Measurements from ENCODE around the gene MAPK9.

Gene MAPK9

DNA sequence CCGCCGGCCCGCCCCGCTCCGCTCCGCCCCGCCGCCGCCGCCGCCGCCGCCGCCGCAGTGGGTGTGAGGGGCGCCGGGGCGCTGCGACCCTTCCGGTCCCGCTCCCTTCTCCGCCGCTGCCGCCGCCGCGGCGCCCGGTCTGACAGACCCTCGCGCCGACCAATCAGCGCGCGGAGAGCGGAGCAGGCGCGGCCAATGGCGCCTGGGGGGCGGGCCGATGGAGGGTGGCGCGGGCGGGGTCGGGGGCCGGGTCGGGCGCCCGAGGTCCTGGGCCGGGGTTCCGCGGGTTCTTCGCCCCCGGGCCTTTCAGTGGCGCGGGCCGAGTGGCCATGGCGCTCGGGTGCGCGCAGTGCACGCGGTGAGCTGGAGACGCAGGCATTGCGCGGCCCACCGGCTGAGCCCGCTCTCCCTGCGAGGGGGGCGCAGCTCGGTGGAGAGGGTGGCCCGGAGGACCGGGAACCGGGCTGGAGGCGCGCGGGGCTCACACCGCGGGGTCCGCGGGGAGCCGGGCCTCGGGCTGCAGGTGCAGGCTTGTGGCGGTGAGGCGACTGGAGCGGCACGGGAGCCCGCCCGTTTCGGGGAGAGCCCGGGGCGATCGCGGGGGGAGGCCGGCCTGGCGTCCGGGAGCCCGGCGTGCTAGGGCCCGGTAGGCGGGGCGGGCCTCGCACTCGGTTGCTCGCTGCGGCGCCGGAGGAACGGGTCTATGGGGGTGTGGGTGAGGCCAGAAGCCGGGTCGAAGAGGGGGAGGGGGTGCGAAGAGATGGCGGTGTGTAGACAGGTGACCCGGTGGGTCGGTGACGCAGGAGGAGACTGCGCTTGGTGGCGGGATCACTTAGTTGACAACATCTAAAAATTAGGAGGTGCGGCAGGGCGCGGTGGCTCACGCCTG is at the start of gene MAPK9:
TSS of gene MAPK9 (minus strand) at position 141 of the 889 bp plus-strand sequence. CDS start 11,522 bp downstream, outside the sequence.
- DNase-seq: peak; percentile 44 to 85

DNA sequence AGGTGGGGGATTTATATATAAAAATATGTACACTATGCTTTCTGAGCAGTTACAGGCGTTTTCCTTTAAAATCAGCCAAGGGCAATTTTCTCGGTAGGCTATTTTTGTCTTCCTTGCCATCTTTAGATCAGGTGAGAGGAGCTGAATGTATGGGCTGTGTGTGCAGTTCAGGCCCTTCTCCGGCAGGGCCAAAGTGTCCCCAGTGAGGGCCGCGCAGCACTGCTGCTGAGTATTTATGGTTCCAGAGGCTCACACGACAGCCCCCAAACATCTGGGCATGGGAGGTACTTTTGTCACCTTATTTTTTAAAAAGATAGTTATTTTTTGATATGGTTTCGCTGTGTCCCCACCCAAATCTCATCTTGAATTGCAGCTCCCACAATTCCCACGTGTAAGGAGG is 49.7 kb upstream of the MAPK9 start:
- DNase-seq: no peak

DNA sequence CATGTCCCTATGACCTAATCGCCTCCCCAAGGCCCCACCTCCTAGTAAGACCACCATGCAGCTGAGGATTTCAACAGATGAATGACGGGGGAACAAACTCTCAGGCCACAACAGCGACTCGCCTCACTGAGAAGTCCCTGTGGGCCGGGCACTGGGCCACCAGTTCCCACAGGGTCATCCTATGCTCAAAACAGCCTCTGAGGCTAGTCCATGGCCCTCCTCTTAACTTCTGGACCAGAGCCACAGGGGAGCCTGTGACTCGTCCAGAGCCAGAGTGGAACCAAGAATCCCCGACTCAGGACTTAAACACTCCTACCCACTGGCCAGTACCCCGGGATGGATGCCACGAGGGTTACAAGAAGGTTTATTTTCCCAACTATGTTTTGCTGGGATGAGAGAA is 49.0 kb upstream of the MAPK9 start:
- DNase-seq: no peak

DNA sequence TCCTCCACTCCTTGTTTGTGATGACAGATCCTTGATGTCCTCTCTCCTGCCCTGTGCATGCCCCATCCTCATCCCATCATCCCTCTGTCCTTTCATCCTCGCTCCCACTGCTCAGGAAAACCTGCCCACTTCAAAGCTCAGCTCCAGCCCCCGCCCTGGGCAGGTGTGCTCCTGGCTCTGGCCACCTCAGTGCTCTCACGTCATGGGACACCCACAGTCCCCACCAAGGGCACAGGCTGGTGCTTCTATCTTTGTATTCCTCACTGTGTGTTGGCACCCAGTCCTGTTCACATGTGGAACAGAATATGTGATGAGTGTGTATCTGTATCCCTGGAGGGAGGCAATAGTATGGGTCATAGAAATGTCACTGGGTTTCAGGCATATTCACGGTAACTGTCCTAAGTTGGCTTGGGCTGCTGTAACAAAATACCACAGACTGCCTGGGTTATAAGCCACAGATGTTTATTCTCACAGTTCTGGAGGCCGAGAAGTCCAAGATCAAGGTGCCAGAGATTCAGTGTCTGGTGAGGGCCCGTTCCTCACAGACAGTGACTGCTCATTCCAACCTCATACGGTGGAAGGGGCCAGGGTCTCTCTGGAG is 47.8 kb upstream of the MAPK9 start:
- no peak for DNase-seq

DNA sequence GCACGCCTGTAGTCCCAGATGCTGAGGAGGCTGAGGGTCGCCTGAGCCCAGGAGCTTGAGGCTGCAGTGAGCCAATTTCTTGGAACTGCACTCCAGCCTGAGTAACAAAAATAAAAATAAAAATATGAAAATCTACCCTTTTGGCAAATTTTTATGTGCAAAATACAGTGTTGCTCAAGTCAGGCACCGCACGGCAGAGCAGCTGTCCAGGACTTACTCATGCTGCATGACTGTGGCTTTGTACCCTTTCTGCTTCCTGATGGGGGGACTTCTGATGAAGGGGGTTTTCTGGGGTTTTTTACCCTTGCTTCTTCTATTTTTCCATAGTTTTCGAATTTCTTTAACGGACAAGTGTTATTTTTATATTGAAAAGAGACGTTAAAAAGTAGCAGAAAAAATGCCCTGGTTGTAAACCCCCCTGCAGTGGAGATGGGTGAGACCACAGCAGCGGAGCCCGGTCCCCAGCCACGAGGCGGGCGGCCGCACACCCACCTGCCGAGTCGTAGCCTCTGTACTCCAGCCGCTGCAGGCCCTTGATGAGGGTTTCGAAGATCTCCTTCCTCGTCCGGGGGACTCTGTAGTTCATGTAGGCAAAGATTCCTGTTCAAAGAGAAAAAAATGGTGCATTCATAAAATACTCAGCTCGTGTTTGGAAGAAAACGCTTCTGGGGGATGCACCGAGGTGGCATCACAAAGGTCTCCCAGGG is 46.3 kb upstream of the MAPK9 start:
- DNase-seq: no peak

DNA sequence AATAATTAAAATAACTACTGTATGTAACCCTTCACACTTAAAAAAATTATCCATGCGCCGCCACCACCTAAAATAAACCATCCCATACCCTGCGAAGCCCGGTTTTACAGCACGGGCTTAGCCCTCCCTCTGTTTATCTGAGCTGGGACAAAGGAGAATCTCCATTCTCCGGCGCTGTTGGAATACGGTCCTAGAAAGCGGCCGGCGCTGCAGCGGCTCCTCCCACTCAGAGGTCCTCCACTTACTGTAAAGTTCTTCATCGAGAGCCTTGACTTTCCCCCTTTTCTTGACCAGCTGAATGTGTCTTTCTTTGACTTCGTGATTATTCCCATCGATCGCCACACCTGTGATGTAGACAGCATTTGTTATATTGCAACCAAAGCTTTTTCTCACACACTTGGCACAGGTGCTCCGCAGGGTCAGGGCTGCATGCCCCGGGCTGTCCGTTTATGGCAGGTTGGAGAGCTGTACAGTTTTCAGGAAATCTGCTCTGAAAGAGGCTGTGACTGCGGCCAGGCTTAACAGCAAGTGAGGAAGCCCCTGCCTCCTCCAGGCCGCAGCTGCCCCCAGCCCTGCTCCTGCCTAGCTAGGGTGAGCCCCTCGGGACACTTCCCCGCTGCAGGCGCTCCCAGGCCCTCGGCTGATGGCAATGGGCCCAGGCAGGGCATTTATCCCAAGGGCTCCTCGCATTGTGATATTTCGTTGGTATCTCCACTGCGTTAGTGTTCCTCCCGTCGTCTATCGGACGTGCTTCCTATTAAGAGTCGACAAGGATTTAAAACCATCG is 44.5 kb upstream of the MAPK9 start:
- no peak for DNase-seq

DNA sequence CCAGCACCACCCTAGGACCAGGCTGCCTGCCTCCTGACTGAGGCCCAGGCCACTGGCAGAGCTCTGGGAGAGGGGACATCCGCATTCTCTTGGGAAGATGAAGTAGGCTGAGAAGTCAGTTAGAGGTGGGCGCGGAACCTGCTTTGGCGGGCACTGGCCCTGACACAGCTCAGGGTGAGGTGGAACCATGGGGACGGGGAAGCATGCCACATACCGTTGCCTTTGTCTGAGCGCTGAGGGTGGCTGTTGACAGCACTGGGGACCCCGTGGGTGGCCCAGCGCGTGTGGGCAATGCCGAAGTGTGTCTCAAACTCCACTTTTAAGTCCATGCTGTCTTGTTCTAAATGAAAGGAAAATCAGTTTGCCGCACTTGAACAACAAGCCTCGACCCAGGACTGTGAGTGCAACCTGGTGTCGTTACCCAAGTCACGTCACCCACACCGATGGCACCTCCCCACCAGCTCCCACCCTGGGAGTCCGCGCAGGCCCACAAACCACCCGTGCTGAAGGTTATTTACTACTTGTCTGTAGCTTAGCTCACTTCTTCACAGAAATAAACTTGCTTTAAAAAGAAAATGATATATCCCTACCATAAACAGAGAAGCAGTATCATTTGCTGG is 43.8 kb upstream of the MAPK9 start:
- no peak for DNase-seq

DNA sequence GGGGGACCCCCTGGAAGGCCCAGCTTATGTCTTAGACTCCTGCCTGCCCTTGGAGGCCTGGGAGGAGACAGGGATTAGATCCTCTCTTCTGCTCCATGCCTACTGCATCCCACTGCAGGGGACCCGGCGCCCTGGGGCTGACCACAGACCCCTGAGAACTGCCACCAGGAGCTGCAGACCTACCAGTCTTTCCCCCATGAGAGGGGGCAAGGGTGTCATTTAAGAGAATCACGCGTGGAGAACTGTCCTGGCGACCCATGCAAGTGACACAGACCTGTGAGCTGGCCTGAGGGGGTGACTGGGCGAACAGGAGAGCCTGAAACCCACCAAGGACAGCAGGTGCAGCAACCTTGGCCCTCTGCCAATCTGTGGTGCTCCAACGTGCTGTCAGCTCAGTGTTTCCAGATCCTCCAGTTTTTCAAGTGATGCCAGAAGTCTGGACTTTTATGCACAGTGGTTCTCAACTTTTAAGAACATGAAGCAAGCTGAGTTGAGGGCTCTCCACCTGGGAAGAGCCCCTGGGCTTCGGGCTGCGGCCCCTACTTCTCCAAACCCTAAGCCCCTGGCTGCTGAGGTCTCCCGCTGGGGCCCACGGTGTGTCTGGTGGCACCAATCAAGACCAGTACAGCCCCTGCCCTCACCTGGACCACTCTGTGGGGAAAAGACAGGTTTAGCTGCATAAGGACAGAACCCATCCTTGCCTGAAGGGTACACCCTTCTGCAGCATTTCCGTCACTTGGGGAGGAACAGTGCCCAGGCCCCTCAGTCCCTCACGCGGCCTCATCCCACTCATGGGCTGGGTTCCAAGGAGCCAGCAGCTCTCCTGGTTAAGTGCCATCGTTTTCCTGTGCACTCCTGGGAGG is 43.1 kb upstream of the MAPK9 start:
- no peak for DNase-seq

DNA sequence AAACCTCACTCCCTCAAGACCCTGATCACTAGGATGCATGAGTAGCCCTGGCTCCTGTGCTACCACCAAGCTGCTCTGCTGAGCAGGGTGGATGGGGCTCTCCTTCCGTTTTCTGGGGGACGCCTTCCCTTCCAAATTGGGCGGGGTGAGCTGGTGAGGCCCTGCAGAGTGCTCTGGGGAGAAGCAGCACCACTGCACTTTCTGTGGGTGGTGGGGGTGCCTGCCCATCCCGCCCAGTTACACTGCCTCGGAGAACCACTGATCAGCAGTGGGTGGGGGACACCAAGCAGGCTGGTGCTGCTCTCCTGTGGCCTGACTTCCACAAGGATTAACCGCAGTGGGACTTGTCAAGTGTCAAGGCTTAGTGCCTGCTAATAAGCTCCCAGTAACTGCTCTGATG is 42.3 kb upstream of the MAPK9 start:
- DNase-seq: no peak

DNA sequence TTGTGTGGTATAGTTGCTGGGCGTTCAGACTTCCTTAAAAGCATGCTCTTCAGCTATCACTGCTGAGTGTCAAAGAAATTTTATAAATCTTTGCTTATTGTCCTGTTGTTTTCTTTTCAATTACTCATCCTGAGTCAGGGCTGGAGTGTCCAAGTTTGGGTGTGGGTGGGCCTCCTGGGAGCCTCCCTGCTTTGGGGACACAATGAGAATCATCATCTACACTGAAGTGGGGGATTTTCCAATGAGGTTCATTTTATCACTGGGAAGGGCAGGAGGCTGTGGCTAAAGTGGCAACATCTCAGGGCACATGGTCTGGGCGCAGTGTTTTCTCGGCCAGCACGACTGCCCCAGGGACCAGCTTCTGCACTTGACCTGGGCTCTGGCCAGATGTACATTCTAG is 41.8 kb upstream of the MAPK9 start:
- DNase-seq: no peak

DNA sequence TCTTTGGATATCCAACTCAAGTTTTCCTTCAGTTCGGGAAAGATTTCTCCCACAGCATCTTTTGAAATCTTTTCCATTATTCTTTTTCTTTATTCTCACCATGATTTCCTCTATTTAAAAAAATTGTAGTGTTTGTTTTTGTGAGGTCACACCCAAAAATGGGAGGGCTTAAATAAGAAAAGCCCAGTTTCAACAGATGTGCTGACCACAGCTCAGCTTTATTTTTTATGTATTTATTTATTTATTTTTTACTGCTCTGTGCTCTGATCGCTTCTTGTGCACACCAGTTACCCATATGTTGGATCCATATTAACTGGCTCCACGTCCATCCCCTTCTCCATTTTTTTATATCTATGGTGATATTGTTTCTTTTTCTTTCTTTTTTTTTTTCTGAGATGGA is 41.0 kb upstream of the MAPK9 start:
- no peak for DNase-seq

DNA sequence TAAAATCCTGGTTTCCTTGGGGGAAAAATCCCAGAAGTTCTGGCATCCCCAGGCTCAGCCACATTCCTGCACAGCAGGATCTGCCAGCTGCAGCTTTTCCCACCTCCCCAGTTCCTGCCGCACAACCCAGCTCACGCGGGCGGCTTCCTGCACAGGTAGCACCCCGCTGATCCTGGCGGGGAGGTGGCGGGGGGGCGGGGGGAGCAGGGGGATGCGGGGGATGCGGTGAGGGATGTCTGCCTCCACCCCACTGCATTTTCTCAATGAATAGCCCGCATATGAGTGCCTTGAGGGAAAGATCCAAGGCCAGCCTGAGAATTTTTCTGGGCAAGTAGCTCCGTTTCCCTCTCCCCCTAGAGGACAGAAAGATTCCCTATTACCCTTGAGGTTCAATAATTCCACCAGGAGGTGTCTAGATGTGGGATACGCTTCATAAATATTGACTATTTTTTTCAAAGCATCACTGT is 40.2 kb upstream of the MAPK9 start:
- no peak for DNase-seq

DNA sequence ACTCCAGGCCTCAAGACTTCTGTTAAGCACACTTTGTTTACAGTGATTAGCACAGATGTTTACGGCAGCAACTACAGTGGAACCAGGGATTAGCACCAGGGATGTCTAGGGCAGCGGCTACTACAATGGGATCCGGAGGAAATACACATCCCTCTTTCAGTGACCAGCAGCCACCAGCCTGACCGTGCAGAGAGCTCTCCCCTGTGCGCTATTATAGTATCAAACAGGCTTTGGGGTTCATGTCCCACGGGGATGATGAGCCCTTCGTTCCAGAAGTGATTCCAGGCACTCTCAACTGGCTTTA is 39.7 kb upstream of the MAPK9 start:
- DNase-seq: no peak

DNA sequence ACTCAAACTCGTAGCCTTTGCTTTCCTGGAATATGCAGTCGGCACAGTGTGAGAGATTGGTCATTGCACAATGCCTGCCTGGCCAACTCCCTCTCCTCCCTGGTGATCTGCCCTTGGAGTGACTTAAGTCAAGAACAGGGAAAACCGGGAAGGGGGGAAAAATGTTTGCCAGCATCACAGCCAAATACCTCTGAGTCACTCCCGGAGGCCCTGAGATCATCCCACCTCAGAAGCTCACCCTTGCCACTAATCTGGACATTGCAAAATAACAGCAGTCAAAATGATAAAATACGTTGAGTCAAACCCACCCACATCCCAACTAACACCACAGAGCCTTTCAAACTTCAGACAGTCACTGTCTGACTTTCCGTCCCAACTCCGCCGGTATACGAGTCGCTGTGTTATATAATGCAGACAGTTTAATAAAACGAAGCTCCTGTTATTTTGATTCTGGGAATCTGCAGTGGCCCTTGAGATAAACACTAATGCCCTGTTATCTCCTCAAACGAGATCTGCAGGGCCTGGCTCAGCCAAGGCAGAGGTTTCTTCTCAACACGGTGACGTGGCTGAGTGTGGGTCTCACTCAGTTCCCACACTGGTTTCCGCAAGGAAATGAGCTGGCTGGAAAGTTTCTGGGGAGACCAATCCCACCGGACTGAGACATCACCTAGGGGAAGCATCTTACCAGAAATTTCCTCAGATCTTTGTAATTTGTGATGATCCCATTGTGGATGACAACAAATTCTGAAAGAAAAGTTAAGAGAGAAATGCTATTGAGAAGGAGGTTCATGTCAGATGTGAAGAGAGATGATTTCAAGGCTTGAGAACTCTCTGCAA is 39.1 kb upstream of the MAPK9 start:
- no peak for DNase-seq

DNA sequence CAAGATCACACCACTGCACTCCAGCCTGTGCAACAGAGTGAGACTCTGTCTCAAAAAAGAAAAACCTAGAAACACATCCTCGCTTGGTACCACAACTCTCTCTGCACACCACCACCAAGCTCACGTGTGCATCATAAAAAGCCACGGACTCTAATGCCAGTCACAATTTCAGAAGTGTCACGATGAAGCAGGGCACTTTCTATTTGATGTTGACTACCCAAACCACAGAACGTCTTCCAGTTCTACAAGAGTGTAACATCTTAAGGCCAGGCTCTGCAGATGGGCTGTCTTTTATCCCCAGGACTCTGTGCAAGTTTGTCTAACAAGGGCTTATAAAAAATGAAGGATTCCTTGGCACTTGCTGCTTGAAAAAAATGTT is 38.4 kb upstream of the MAPK9 start:
- no peak for DNase-seq

DNA sequence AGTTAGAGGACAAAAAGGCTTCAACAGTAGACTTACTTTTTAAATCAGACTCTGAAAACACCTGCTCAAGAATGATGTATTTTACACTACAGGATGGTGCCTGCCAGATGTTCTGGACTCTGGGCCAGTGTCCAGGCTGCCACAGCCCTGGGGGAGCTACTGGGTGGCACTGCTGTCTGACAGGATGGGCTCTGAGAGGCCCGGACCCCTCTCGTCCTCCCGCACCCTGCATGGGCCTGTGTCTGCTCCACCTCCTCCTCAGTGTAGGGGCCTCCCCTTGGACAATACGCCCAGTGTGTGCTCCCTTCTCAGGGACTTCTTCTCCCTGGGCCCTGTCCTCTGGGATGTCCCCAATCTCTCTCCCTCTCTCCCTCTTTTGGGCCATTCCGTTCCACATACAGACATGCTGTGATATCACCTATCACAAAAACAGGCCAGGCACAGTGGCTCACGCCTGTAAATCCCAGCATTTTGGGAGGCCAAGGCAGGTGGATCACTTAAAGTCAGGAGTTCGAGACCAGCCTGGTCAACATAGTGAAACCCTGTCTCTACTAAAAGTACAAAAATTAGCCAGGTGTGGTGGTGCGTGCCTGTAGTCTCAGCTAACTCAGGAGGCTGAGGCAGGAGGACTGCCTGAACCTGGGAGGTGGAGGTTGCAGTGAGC is 37.9 kb upstream of the MAPK9 start:
- no peak for DNase-seq

DNA sequence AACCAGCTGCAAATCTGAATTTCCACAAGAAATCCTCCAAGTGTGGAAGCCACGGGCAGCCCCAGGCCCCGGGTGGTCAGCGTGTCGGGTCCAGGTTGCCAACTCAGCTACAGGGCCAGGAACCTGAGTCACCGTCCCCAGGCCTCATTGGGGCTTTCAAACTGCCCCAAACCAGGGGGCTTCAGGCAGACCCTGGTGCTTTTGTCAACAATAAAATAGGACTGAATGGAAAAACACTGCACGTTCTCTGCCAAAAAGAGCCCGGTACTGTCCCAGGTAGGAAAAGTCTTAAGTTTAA is 37.2 kb upstream of the MAPK9 start:
- DNase-seq: no peak

DNA sequence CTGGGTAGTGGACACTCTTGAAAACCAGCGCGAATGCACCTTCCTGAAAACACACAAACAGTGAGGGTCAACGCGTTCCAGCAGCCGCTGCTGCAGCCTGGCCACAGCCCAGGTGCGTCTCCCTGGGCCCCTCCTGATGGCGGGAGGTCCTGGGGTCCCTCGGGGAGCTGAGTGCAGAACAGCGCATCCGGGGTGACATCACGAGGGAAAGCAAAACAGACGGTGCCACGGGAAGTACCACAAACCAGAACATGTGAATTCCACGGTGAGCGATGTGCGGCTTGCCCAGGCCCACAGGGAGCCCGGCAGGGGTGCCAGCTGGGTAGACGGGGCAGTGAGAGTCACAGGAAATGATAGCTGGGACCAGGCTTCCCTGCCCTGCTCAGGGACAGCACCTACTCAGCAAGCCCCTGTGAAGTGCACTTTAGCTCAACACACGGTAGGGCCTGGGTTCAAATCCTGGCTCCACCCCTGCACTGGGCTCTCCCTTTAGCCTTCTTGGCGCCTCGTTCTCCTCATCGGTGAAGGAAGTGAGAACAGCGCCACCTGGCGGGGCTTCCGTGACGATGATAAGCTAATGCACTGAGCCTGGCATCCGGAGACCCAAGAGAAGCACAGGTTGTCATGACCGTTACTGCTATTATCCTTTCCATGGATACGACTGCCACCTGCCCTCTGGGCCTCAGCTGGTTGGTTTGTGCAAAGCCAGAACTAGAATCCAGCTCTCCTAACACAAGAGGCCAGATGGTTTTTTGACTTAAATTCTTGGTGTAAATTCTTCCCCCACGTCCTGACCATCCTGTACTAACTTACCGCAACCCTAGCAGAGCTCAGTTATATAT is 36.6 kb upstream of the MAPK9 start:
- DNase-seq: peak; percentile 50 to 82

DNA sequence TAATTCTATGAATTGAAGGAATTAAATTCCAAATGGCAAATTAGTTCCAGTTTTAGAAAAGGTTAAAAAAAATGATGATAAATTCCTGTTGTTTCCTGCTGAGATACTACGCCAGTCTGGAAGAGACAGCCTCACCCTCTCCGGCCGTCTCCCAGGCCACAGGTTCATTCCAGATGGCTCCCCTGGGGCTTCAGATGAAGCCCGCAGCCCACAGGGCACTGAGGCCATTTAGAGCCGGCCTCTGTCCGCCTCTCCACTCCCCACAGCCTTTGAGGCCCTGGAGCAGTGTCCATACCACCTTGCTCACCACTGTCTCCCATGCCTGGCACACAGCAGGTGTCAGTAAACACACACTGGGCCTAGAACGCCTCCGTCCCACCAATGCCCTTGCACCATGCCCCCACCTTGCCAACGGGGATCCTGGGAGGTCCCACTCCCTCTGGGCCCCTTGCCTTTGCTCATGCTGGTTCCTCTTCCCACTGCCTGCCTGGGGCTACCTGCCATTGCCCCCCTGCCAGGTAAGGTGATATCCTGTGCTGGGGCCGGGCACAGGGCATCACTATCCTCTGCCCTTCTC is 35.2 kb upstream of the MAPK9 start:
- DNase-seq: no peak
